ENCODE measurements around the gene KCNJ3. TPM values are rescaled to one million over a fixed set of nuclear protein-coding genes. Genes with fewer than 3 reads are reported as not detected.

The KCNJ3 gene
- total RNA-seq, 1 donor from 2014 or later, result 0.26 TPM

GRCh38 chr2:154713675-154714074 is 15.2 kb downstream of the KCNJ3 start:
- no peaks in the 10 kb centered on the region for H3K27me3 Mint-ChIP-seq (ENCODE audit: insufficient read depth, low read depth)

GRCh38 chr2:154720651-154721050 is 22.2 kb downstream of the KCNJ3 start:
- H3K4me1 Mint-ChIP-seq, result no peaks in the 10 kb centered on the region
- Histone ChIP-seq H3K4me3 (no peak overlapping the region), H4K20me1 (ENCODE audit: low read depth) (no peaks in the 10 kb centered on the region), H3K4me2 (no peak overlapping the region), H3K4me1 (no peaks in the 10 kb centered on the region), H3K79me2 (ENCODE audit: low read depth) (no peaks in the 10 kb centered on the region), H3K27ac (no peak overlapping the region), H3K27me3 (no peaks in the 10 kb centered on the region), H2AFZ (replicated peaks) (no peak overlapping the region), H3K9ac (no peak overlapping the region), H3K36me3 (no peaks in the 10 kb centered on the region), H3K9me3 (ENCODE audit: low read depth) (no peaks in the 10 kb centered on the region), H3F3A (ENCODE audit: low read depth) (no peaks in the 10 kb centered on the region)
- H3K27ac Mint-ChIP-seq, result no peak overlapping the region
- H3K4me3 Mint-ChIP-seq, result no peak overlapping the region
- no peaks in the 10 kb centered on the region for H3K9me3 Mint-ChIP-seq
- TF ChIP-seq EZH2 (IDR thresholded peaks at IDR 0.05), result no peak
- no peak for TF ChIP-seq CTCF (IDR thresholded peaks at IDR 0.05)
- TF ChIP-seq EZH2phosphoT487 (IDR thresholded peaks at IDR 0.05), result no peak
- H3K27me3 Mint-ChIP-seq (ENCODE audit: insufficient read depth, low read depth), result no peaks in the 10 kb centered on the region
- H3K36me3 Mint-ChIP-seq, result no peaks in the 10 kb centered on the region
- no peak for DNase-seq (ENCODE audit: low spot score)

More at GRCh38 chr2:154713675-154714074, 15.2 kb downstream of the KCNJ3 start:
- Mint-ChIP-seq H3K4me1 (peaks cover 11% of the 10 kb centered on the region), H3K36me3 (no peaks in the 10 kb centered on the region), H3K27ac (no peak overlapping the region), H3K9me3 (no peaks in the 10 kb centered on the region), H3K4me3 (no peak overlapping the region)
- Histone ChIP-seq H3K79me2 (ENCODE audit: low read depth) (no peaks in the 10 kb centered on the region), H3K4me2 (peak overlapping the region; percentile 65), H3F3A (ENCODE audit: low read depth) (peaks cover 13% of the 10 kb centered on the region), H3K9me3 (ENCODE audit: low read depth) (no peaks in the 10 kb centered on the region), H3K4me3 (no peak overlapping the region), H3K27me3 (no peaks in the 10 kb centered on the region), H3K9ac (no peak overlapping the region), H4K20me1 (ENCODE audit: low read depth) (no peaks in the 10 kb centered on the region), H2AFZ (replicated peaks) (peak overlapping the region; percentile 98), H3K27ac (peak overlapping the region; percentile 86), H3K36me3 (no peaks in the 10 kb centered on the region), H3K4me1 (peaks cover 16% of the 10 kb centered on the region)
- DNase-seq (ENCODE audit: low spot score), result peak; percentile 44
- no peak for TF ChIP-seq EZH2 (IDR thresholded peaks at IDR 0.05)
- no peak for TF ChIP-seq CTCF (IDR thresholded peaks at IDR 0.05)
- no peak for TF ChIP-seq EZH2phosphoT487 (IDR thresholded peaks at IDR 0.05)

GRCh38 chr2:154724194-154724797 is 25.8 kb downstream of the KCNJ3 start:
- no peak overlapping the region for H3K27ac ChIP-seq
- TF ChIP-seq EZH2 (IDR thresholded peaks at IDR 0.05) (no peak), CTCF (IDR thresholded peaks at IDR 0.05) (no peak), EZH2phosphoT487 (IDR thresholded peaks at IDR 0.05) (no peak)
- Mint-ChIP-seq H3K36me3 (no peaks in the 10 kb centered on the region), H3K4me1 (no peaks in the 10 kb centered on the region), H3K27me3 (ENCODE audit: insufficient read depth, low read depth) (no peaks in the 10 kb centered on the region), H3K4me3 (no peak overlapping the region), H3K27ac (no peak overlapping the region), H3K9me3 (no peaks in the 10 kb centered on the region)
- no peaks in the 10 kb centered on the region for H3F3A ChIP-seq (ENCODE audit: low read depth)
- H3K4me1 ChIP-seq, result no peaks in the 10 kb centered on the region
- H3K4me3 ChIP-seq, result no peak overlapping the region
- no peaks in the 10 kb centered on the region for H3K9me3 ChIP-seq (ENCODE audit: low read depth)
- H4K20me1 ChIP-seq (ENCODE audit: low read depth), result no peaks in the 10 kb centered on the region
- no peak overlapping the region for H3K9ac ChIP-seq
- no peaks in the 10 kb centered on the region for H3K36me3 ChIP-seq
- H3K79me2 ChIP-seq (ENCODE audit: low read depth), result no peaks in the 10 kb centered on the region
- no peaks in the 10 kb centered on the region for H3K27me3 ChIP-seq
- no peak overlapping the region for H2AFZ ChIP-seq (replicated peaks)
- H3K4me2 ChIP-seq, result no peak overlapping the region
- no peak for DNase-seq (ENCODE audit: low spot score)

Measured in neural progenitor cell (in vitro differentiated cells).